Heart right ventricle (tissue), 16 donors: ENCODE results near the gene ILKAP. TPM values are rescaled to one million over a fixed set of nuclear protein-coding genes. Genes with fewer than 3 reads are reported as not detected.

Experiments
- ATAC-seq, 8 donors: fragments of 200-7000 bp; cut with Tn5 transposase; one replicate each; pipeline ENCODE4 v1.9.1; 2020; ENCODE audit warnings: mild to moderate bottlenecking in 8 of 8, moderate library complexity in 8 of 8, moderate number of reproducible peaks in 1 of 8
- DNase-seq, 2 donors: peaks; one replicate each; pipeline ENCODE4 v3.0.0-alpha.2; 2020
- H3K27ac ChIP-seq, 10 donors: fragments of 200-600 bp; sonication (generic) in 2 of 10; one replicate each; pipeline versions ENCODE4 v1.5.0 to v1.8.0; 2020 to 2022; ENCODE audit warnings: mild to moderate bottlenecking in 3 of 10
- H3K27me3 ChIP-seq, 7 donors: fragments of 200-600 bp; one replicate each; pipeline ENCODE4 v1.8.0; 2021 to 2022; ENCODE audit warnings: mild to moderate bottlenecking in 2 of 7
- H3K36me3 ChIP-seq, 9 donors: fragments of 200-600 bp; sonication (generic) in 1 of 9; one replicate each; pipeline versions ENCODE4 v1.5.0 to v1.8.0; 2020 to 2022; ENCODE audit warnings: mild to moderate bottlenecking in 2 of 9
- H3K4me1 ChIP-seq, 9 donors: fragments of 200-600 bp; sonication (generic) in 1 of 9; one replicate each; pipeline versions ENCODE4 v1.5.0 to v1.8.0; 2020 to 2022; ENCODE audit warnings: mild to moderate bottlenecking in 4 of 9
- H3K4me3 ChIP-seq, 10 donors: fragments of 200-600 bp; sonication (generic) in 2 of 10; one replicate each; pipeline versions ENCODE4 v1.5.0 to v1.8.0; 2020 to 2022; ENCODE audit warnings: mild to moderate bottlenecking in 7 of 10, moderate library complexity in 2 of 10
- H3K9me3 ChIP-seq, 11 donors: fragments of 200-600 bp in 10 of 11; sonication (generic) in 2 of 11; one replicate each; pipeline versions ENCODE4 v1.5.0 to v1.8.0; 2013 to 2022; ENCODE audit warnings: mild to moderate bottlenecking in 2 of 11, control low read depth in 1 of 11, moderate library complexity in 1 of 11
- WGBS, 2 donors: extraction: QIAGEN DNeasy Blood & Tissue Kit; methylation state at CpG; one replicate each; pipeline ENCODE4 v1.1.7; 2013; ENCODE audit warnings: inconsistent platforms in 1 of 2; 5-methylcytosine and 5-hydroxymethylcytosine counted together
- intact Hi-C, 10 donors: fragments of 100-400 bp; cut with DNase I; formaldehyde crosslinking; loops; one replicate each; pipeline versions ENCODE4 v1.11.1 to v1.14.2; 2022
- polyA plus RNA-seq, 2 donors: library from polyadenylated mRNA; stranded (reverse); fragments of 200-250 nt; gene quantifications; one replicate each; pipeline ENCODE4 v1.2.3, GENCODE V29; 2013
- total RNA-seq, 10 donors: library from RNA; stranded (reverse); fragmentation: NEBNext Ultra II Directional in 3 of 10; extraction: Animal tissue kit (Norgen Biotek cat#: 25700) in 3 of 10; gene quantifications; one replicate each; pipeline versions ENCODE4 v1.2.1 to v1.2.4, GENCODE V29; 2021 to 2023
- TF ChIP-seq, protein P1 (sequence below), 9 donors: fragments of 200-600 bp; sonication (generic) in 2 of 9; IDR thresholded peaks; one replicate each; pipeline versions ENCODE4 v1.5.0 to v1.8.0; 2021 to 2022; ENCODE audit warnings: antibody characterized with exemption in 9 of 9, mild to moderate bottlenecking in 5 of 9, moderate library complexity in 1 of 9
- donor health status: Arrhythmogenic right ventricular cardiomyopathy.
- donor health status: ischemic (EF 13 %, LVEDD 7.1; RV severe dilation, severe dysfunction).
- donor health status: healthy with polysubstance abuse.
- donor health status: DM: no; HTN: yes; CAD: no.
- donor health status: DM: no; HTN: no; CAD: no.
- donor health status: ischemic (EF 25% LVEDD 6.9; RV normal size, moderate dysfunction).
- donor health status: ischemic (EF 25% LVEDD 5.7; RV mildly dilated, moderate dysfunction).
- donor health status: healthy.
- donor health status: DM: yes; HTN: yes; CAD: no.
- donor health status: Ischemic cardiomyopathy.
- donor health status: ischemic (EF 35%, LVEDD 5.7; RV mildly dilated, moderate dysfunction).
- donor health status: nonischemic (EF 11% LVEDD 7.7; RV severe dilation, severe dysfunction).
- donor health status: DM: yes; HTN: yes; CAD: no.
- donor health status: PGD.
- donor health status: ischemic (EF 29% LVEDD 5.4; RV normal size, mild dysfunction).
- donor health status: nonischemic (EF 23%, LVEDD 6.1; RV moderate dilation, normal function).

Gene ILKAP
- total and polyA plus RNA-seq, 12 donors: 19.6 to 83.9 (median 25.6) TPM

DNA sequence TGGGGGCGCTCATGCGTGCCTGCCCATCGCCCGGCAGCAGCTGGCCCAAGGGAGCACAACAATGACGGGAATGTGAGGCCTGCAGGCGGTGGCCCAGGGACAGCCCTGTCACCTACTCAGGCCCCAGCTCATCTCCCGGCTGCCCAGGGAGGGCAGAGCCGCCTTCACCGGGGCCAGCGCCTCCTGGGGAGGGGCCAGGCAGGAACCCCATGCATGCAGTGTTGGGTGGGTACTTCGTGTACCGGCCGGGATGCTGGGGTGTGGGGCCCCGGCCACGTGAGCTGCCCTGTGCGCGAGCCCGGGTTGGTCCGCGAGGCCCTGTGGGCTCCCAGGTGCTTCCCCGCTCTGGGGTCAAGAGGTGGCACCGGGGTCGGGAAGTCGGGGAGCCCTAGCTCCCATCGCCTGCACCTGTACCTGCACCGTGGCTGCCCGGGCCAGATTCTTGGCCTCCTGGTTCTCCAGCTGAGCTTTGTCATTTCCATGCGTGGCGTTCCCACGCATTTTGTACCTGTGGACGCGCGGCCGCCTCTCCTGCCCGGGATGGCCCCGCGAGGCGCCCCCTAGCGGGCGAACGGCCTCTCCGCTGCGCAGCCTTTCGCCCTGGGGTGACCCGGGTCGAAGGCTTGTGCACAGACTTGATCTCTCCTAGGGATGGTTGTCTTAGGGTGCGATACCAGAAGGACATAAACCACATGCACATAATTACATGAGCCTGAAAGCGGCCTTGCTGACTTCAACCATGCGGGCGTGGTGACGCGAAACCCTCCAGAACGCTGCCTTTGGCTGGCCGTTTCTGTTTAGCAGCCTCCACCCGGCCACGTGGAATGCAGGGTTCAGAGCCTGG lies 64.1 kb downstream of the ILKAP start:
- peaks cover 0 to 2% (median 0%) of the 10 kb centered on the region in 7 donors for H3K27me3 ChIP-seq
- intact Hi-C loops: loop anchor here in 7 of 10 donors (5.0 to 10.0 kb wide), 5 partner anchors 77 to 285 kb away; partner anchors contain the start of genes RAMP1 (in 5 of the 7), SCLY (in 1 of the 7) and UBE2F (in 1 of the 7)
- peak overlapping the region; percentile 69 to 96 (median 89) for H3K27ac ChIP-seq
- TF ChIP-seq, protein P1, sequence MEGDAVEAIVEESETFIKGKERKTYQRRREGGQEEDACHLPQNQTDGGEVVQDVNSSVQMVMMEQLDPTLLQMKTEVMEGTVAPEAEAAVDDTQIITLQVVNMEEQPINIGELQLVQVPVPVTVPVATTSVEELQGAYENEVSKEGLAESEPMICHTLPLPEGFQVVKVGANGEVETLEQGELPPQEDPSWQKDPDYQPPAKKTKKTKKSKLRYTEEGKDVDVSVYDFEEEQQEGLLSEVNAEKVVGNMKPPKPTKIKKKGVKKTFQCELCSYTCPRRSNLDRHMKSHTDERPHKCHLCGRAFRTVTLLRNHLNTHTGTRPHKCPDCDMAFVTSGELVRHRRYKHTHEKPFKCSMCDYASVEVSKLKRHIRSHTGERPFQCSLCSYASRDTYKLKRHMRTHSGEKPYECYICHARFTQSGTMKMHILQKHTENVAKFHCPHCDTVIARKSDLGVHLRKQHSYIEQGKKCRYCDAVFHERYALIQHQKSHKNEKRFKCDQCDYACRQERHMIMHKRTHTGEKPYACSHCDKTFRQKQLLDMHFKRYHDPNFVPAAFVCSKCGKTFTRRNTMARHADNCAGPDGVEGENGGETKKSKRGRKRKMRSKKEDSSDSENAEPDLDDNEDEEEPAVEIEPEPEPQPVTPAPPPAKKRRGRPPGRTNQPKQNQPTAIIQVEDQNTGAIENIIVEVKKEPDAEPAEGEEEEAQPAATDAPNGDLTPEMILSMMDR (IDR thresholded peaks at IDR 0.05): peak; percentile 33 to 74 (median 64)
- peaks cover 6 to 71% (median 51%) of the 10 kb centered on the region in 9 donors for H3K4me1 ChIP-seq
- ATAC-seq: peak; percentile 25 to 68 (median 50)
- peak overlapping the region; percentile 5 to 54 (median 40) for H3K4me3 ChIP-seq
- H3K36me3 ChIP-seq: peaks cover 0 to 6% (median 0%) of the 10 kb centered on the region in 9 donors
- no peak for DNase-seq
- H3K9me3 ChIP-seq: no peaks in the 10 kb centered on the region
- 31 to 47% methylated on average over 56 of the region's 56 CpGs for WGBS, 2 donors

DNA sequence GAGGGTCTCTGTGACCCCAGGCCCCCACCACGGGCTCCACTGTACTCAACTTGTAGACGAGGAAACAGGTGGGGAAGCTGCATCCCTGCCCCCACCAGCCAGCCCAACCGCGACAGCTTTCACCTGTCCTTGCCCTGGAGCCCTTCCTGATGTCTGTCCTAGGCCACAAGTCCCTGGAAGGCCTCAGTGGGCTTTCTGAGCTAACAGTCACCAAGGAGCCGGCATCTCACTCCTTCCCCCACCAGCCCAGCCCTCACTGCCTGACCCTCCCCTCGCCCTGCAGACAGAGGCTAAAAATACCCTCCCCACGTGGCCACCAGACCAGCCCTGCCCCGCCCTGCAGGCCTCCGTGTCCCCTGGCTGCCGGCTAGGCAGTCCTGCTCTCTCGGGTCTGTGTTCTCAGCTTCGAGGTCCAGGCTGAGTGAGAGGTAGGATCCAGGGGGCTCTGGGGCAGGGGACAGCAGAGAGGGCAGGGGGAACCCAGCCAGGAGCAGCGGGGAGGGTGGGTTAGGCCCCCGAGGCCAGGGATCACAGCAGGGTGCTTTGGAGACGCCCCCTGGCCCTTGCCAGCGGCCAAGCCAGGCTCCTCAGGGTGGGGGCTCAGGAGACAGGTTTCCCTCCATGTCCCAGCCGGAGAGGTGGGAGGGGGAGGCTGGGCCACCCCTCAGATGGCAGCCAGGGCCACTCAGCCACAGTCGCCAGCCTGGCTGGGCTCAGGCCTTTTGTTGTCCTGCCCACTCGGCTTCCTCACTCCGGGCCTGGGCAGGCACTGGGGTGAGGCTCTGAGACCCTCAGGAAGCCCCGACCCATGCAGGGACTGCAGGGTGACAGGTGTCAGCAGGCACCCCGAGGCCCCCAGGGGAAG lies 64.9 kb downstream of the ILKAP start, which contains the start of gene KLHL30:
Gene KLHL30, plus strand, starts transcription at position 338 of the 865 bp plus-strand sequence. CDS start 2,087 bp downstream, outside the sequence.
- peak within 1 kb of the TSS; percentile 5 to 54 (median 40) for H3K4me3 ChIP-seq
- peak within 1 kb of the TSS; percentile 69 to 96 (median 89) for H3K27ac ChIP-seq
- no peaks in the 10 kb centered on the region for H3K9me3 ChIP-seq
- intact Hi-C loops: loop anchor here in 4 of 10 donors (5.0 to 10.0 kb wide), 3 partner anchors 171 to 284 kb away; partner anchors contain the start of genes RAMP1 (in 3 of the 4) and UBE2F (in 1 of the 4)
- TF ChIP-seq, protein P1 (IDR thresholded peaks at IDR 0.05): peak in 1 of 9 donors; percentile 3
- WGBS, 2 donors: 32 to 40% methylated on average over 21 to 22 of the region's 22 CpGs
- DNase-seq (peak; percentile 72 to 81), ATAC-seq (peak; percentile 80 to 94 (median 90))
- H3K4me1 ChIP-seq: peaks cover 6 to 65% (median 49%) of the 10 kb centered on the region in 9 donors
- H3K36me3 ChIP-seq: peaks cover 0 to 6% (median 0%) of the 10 kb centered on the region in 9 donors
- peaks cover 0 to 2% (median 0%) of the 10 kb centered on the region in 7 donors for H3K27me3 ChIP-seq

DNA sequence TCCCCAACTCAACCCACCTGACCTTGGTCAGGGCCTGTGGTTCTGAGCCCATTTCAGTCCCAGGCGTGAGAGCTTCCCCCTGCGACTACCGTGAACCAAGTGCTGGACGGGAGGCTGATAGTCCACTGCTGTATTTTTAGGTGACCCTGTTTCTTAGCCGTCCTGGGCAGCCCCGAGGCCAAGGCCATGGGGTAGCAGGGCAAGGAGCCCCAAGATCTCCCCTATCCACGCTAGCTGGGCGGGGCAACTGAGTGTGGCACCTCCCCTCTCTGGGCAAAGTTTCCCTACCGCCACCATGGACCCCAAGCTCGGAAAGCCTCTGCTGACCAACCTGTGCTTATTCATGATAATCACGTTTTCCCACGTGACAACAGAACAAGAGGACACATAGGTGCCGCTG lies 65.6 kb downstream of the ILKAP start:
- 58 to 77% methylated on average over 13 of the region's 13 CpGs for WGBS, 2 donors
- no peaks in the 10 kb centered on the region for H3K9me3 ChIP-seq
- H3K27me3 ChIP-seq: peaks cover 0 to 2% (median 0%) of the 10 kb centered on the region in 7 donors
- H3K4me1 ChIP-seq: peaks cover 3 to 59% (median 42%) of the 10 kb centered on the region in 9 donors
- ATAC-seq: peak in 1 of 8 donors; percentile 9
- peak overlapping the region in 9 of 10 donors; percentile 34 to 96 (median 90) for H3K27ac ChIP-seq
- H3K36me3 ChIP-seq: peaks cover 0 to 6% (median 0%) of the 10 kb centered on the region in 9 donors
- TF ChIP-seq, protein P1 (IDR thresholded peaks at IDR 0.05): no peak
- intact Hi-C loops: loop anchor here in 4 of 10 donors (5.0 to 10.0 kb wide), 3 partner anchors 171 to 283 kb away; partner anchors contain the start of genes RAMP1 (in 3 of the 4) and UBE2F (in 1 of the 4)
- no peak for DNase-seq
- H3K4me3 ChIP-seq: peak overlapping the region in 1 of 10 donors; percentile 45
